K562 (cell line): ENCODE results near the gene NCL. TPM values are rescaled to one million over a fixed set of nuclear protein-coding genes. Genes with fewer than 3 reads are reported as not detected.

Experiments used
- ARNT ChIP-seq, 2 experiments: fragments of 450-650 bp; IDR thresholded peaks; 2 replicates each; pipeline ENCODE4 v1.6.1; 2016; ENCODE audit warnings: mild to moderate bottlenecking in 1 of 2
- COPS2 ChIP-seq: fragments of 450-650 bp; conservative IDR thresholded peaks from 2 replicates; pipeline ENCODE4 v1.6.1; 2016; ENCODE audit warnings: mild to moderate bottlenecking, moderate library complexity
- CREBBP ChIP-seq: IDR thresholded peaks from one replicate; pipeline ENCODE4 v1.6.1; 2012; ENCODE audit warnings: low read depth, mild to moderate bottlenecking, control low read depth, inconsistent platforms, low read length
- HDAC1 ChIP-seq, 2 experiments: fragments of 450-650 bp; IDR thresholded peaks; 2 replicates each; pipeline ENCODE4 v1.6.1; 2016 to 2017; ENCODE audit warnings: inconsistent platforms in 1 of 2, mild to moderate bottlenecking in 1 of 2, moderate library complexity in 1 of 2
- HDAC8 ChIP-seq: fragments of 450-650 bp; IDR thresholded peaks from 2 replicates; pipeline ENCODE4 v1.6.1; 2016; ENCODE audit warnings: mild to moderate bottlenecking, missing genetic modification characterization, moderate library complexity, missing compliant biosample characterization
- HNRNPLL ChIP-seq: fragments of 200-400 bp; formaldehyde crosslinking; IDR thresholded peaks from 2 replicates; pipeline ENCODE4 v1.6.1; 2017; ENCODE audit warnings: low read length, low read depth, mild to moderate bottlenecking; ENCODE audit not compliant: poor library complexity, severe bottlenecking
- JUND ChIP-seq, 2 experiments: IDR thresholded peaks; 2 replicates in 1 of 2; 3 replicates in 1 of 2; pipeline ENCODE4 v1.6.1; 2011; ENCODE audit warnings: borderline replicate concordance in 2 of 2, low read depth in 2 of 2, low read length in 2 of 2, improper control_type of control experiment in 1 of 2, missing biosample characterization in 1 of 2, missing genetic modification characterization in 1 of 2, missing genetic modification reagents in 1 of 2
- MEIS2 ChIP-seq: fragments of 450-650 bp; IDR thresholded peaks from 2 replicates; pipeline ENCODE4 v1.6.1; 2014; ENCODE audit warnings: mild to moderate bottlenecking; ENCODE audit not compliant: partially characterized antibody
- NCOA4 ChIP-seq: fragments of 450-650 bp; IDR thresholded peaks from 2 replicates; pipeline ENCODE4 v1.6.1; 2018; ENCODE audit warnings: mild to moderate bottlenecking; ENCODE audit not compliant: partially characterized antibody
- NR2F6 ChIP-seq: fragments of 450-650 bp; formaldehyde crosslinking; IDR thresholded peaks from 2 replicates; pipeline ENCODE4 v1.4.0; 2020; ENCODE audit warnings: mild to moderate bottlenecking
- NR4A1 ChIP-seq, 2 experiments: fragments of 250-450 bp in 1 of 2; fragments of 450-650 bp in 1 of 2; sonication (Bioruptor Pico) in 1 of 2; IDR thresholded peaks; 2 replicates each; pipeline versions ENCODE4 v1.4.0 to v1.6.1; 2016 to 2020; ENCODE audit warnings: mild to moderate bottlenecking in 2 of 2, missing compliant biosample characterization in 1 of 2, missing genetic modification characterization in 1 of 2, moderate library complexity in 1 of 2
- OTX1 ChIP-seq: fragments of 450-650 bp; formaldehyde crosslinking; IDR thresholded peaks from 2 replicates; pipeline ENCODE4 v1.4.0; 2022; ENCODE audit warnings: mild to moderate bottlenecking
- POLR2A ChIP-seq: fragments of 450-650 bp; conservative IDR thresholded peaks from 2 replicates; pipeline ENCODE4 v1.6.1; 2016
- POU5F1 ChIP-seq: fragments of 150-350 bp; IDR thresholded peaks from 2 replicates; pipeline ENCODE4 v1.6.1; 2014; ENCODE audit warnings: borderline replicate concordance, low read length, low read depth, mild to moderate bottlenecking; ENCODE audit not compliant: partially characterized antibody
- PTBP1 ChIP-seq: fragments of 200-400 bp; formaldehyde crosslinking; IDR thresholded peaks from 2 replicates; pipeline ENCODE4 v1.6.1; 2017; ENCODE audit warnings: low read depth, low read length
- RB1 ChIP-seq: fragments of 450-650 bp; IDR thresholded peaks from 2 replicates; pipeline ENCODE4 v1.6.1; 2017; ENCODE audit warnings: low read depth, mild to moderate bottlenecking
- RREB1 ChIP-seq: fragments of 250-450 bp; sonication (Bioruptor Pico); IDR thresholded peaks from 2 replicates; pipeline ENCODE4 v1.4.0; 2020
- SMAD4 ChIP-seq: fragments of 250-450 bp; sonication (Bioruptor Pico); conservative IDR thresholded peaks from 2 replicates; pipeline ENCODE4 v1.8.0; 2021; ENCODE audit warnings: inconsistent platforms, mild to moderate bottlenecking, moderate library complexity
- SOX6 ChIP-seq: fragments of 450-650 bp; IDR thresholded peaks from 2 replicates; pipeline ENCODE4 v1.6.1; 2014; ENCODE audit warnings: mild to moderate bottlenecking
- THRB ChIP-seq: fragments of 450-650 bp; formaldehyde crosslinking; conservative IDR thresholded peaks from 2 replicates; pipeline ENCODE4 v1.4.0; 2022; ENCODE audit warnings: mild to moderate bottlenecking, missing genetic modification characterization
- ZNF561 ChIP-seq: fragments of 450-650 bp; formaldehyde crosslinking; conservative IDR thresholded peaks from 2 replicates; pipeline ENCODE4 v1.4.0; 2020; ENCODE audit warnings: mild to moderate bottlenecking, moderate library complexity
- ZNF57 ChIP-seq: fragments of 450-650 bp; formaldehyde crosslinking; IDR thresholded peaks from 2 replicates; pipeline ENCODE4 v1.4.0; 2020; ENCODE audit warnings: mild to moderate bottlenecking, moderate library complexity
- polyA plus RNA-seq, 8 experiments: library from polyadenylated mRNA; depleted of rRNA in 4 of 8; stranded (reverse) in 5 of 8; unstranded in 3 of 8; fragments of >200 nt; fragmentation: Nextera tagmentation in 2 of 8; fragmentation: Illumina TruSeq in 1 of 8; extraction: Ambion mirVana in 2 of 8; extraction: Trizol in 1 of 8; gene quantifications; 2 replicates each; pipeline versions ENCODE4 v1.2.1 to v1.2.3, GENCODE V29; 2011 to 2014; ENCODE audit warnings: inconsistent platforms in 1 of 8, missing spikeins in 1 of 8
- total RNA-seq, 7 experiments: library from RNA; depleted of rRNA in 6 of 7; stranded (reverse); fragments of >200 nt in 6 of 7; fragmentation: Illumina TruSeq in 2 of 7; extraction: Trizol in 2 of 7; gene quantifications; 2 replicates each; pipeline versions ENCODE4 v1.2.1 to v1.2.3, GENCODE V29; 2011 to 2021; ENCODE audit warnings: low replicate concordance in 1 of 7
- TF ChIP-seq, protein P1 (sequence below): fragments of 250-450 bp; sonication (Bioruptor Pico); IDR thresholded peaks from 2 replicates; pipeline ENCODE4 v1.8.0; 2021; ENCODE audit warnings: moderate library complexity, mild to moderate bottlenecking, inconsistent platforms

The NCL gene
- total and polyA plus RNA-seq, 9 of the 15 experiments (the other 6 are each of a cell fraction or from before 2014, with no cell fraction given): 80.9 to 732 (median 361) TPM

GRCh38 chr2:231479455-231479854, 15.2 kb upstream of the NCL start (continued):
- TF ChIP-seq NR4A1 (CRISPR knock-in tag; IDR thresholded peaks at IDR 0.05): no peak
- no peak for TF ChIP-seq NR4A1 (tag; IDR thresholded peaks at IDR 0.05)
- no peak for TF ChIP-seq SMAD4 (CRISPR knock-in tag)
- no peak for TF ChIP-seq POLR2A
- no peak for TF ChIP-seq PTBP1
- TF ChIP-seq HDAC1 (IDR thresholded peaks at IDR 0.05): no peak
- no peak for TF ChIP-seq RREB1 (CRISPR knock-in tag)
- TF ChIP-seq POU5F1: no peak
- no peak for TF ChIP-seq CREBBP
- peak; percentile 51 for TF ChIP-seq MEIS2
- no peak for TF ChIP-seq NR2F6
- TF ChIP-seq THRB (CRISPR knock-in tag): no peak
- TF ChIP-seq ZNF57 (CRISPR knock-in tag): no peak
- TF ChIP-seq HNRNPLL: no peak
- no peak for TF ChIP-seq ZNF561 (CRISPR knock-in tag)
- TF ChIP-seq, protein P1, sequence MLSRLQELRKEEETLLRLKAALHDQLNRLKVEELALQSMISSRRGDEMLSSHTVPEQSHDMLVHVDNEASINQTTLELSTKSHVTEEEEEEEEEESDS (CRISPR knock-in tag): no peak
- TF ChIP-seq JUND (IDR thresholded peaks at IDR 0.05; ENCODE audit: borderline replicate concordance, low read depth, low read length): peak; percentile 45; the same call in 1 of the 2 replicates
- peak; percentile 21; the same call in 1 of the 3 replicates for TF ChIP-seq JUND (tag; IDR thresholded peaks at IDR 0.05; ENCODE audit: borderline replicate concordance, low read depth, low read length)
- no peak for TF ChIP-seq ARNT (IDR thresholded peaks at IDR 0.05)
- no peak for TF ChIP-seq RB1
- TF ChIP-seq HDAC8 (tag): no peak
- TF ChIP-seq NCOA4: no peak
- TF ChIP-seq OTX1 (CRISPR knock-in tag): no peak
- no peak for TF ChIP-seq SOX6
- no peak for TF ChIP-seq COPS2
